Measurements from ENCODE around the gene ERFL. TPM values are rescaled to one million over a fixed set of nuclear protein-coding genes. Genes with fewer than 3 reads are reported as not detected.

ERFL gene
- total RNA-seq, 2 donors from 2014 or later: 0.36 to 1.9 TPM

DNA sequence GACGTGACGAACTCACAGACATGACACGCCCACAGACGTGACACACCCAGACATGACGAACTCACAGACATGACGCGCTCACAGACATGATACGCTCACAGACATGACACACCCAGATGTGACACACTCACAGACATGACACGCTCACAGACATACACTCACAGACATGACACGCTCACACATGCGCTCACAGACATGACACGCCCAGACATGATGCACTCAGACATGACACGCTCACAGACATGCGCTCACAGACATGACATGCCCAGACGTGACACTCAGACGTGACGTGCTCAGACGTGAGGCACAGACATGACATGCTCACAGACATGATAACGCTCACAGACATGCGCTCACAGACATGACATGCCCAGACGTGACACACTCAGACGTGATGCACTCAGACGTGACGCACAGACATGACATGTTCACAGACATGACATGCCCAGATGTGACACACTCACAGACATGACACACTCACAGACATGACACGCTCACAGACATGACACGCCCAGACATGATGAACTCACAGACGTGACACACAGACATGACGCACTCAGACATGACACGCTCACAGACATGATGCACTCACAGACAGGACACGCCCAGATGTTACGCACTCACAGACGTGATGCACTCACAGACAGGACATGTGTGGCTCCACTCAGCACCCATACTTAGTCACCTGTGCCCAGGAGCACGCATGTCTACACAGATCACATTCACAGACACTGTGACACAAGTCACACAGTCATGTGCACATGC lies 8.1 kb downstream of the ERFL start:
- H3K9me3 ChIP-seq: no peaks in the 10 kb centered on the region
- H3K27me3 ChIP-seq (replicated peaks; ENCODE audit: insufficient read depth): peaks cover 14% of the 10 kb centered on the region
- H3K4me1 ChIP-seq (replicated peaks): no peaks in the 10 kb centered on the region
- WGBS: 87% methylated on average over 33 of the region's 33 CpGs
- TF ChIP-seq POLR2AphosphoS5 (IDR thresholded peaks at IDR 0.05) (no peak), CTCF (IDR thresholded peaks at IDR 0.05) (no peak), POLR2A (IDR thresholded peaks at IDR 0.05) (no peak)
- no peak overlapping the region for H3K27ac ChIP-seq
- H3K36me3 ChIP-seq: no peaks in the 10 kb centered on the region
- H3K4me3 ChIP-seq: no peak overlapping the region
- intact Hi-C loops (cut with DNase I): no loop called here
- DNase-seq (ENCODE audit: low spot score): no peak

DNA sequence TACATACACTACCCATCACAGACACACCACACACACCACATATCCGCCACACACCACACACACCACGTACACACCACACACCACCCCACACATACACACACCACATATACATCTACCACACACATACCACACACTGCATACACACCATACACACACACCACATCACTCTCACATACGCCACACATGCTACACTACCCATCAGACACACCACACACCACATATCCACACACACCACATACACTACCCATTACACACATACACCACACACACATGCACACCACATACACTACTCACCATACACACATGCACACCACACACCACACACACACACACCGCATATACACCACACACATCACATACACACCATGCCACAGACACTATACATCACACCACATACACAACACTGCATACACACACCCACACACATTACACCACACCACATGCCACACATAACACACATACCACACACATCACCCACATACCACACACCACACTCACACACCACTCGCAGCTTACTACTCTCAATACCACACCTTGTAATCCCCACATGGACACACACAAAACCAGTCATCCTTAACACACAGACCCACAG lies 9.5 kb downstream of the ERFL start:
- no peaks in the 10 kb centered on the region for H3K4me1 ChIP-seq (replicated peaks)
- intact Hi-C loops (cut with DNase I): no loop called here
- H3K27ac ChIP-seq: no peak overlapping the region
- DNase-seq (ENCODE audit: low spot score): no peak
- no peak overlapping the region for H3K4me3 ChIP-seq
- H3K9me3 ChIP-seq: no peaks in the 10 kb centered on the region
- H3K27me3 ChIP-seq (replicated peaks; ENCODE audit: insufficient read depth): peaks cover 16% of the 10 kb centered on the region
- WGBS: 93% methylated on average over 5 of the region's 5 CpGs
- H3K36me3 ChIP-seq: no peaks in the 10 kb centered on the region
- TF ChIP-seq POLR2A (IDR thresholded peaks at IDR 0.05) (no peak), CTCF (IDR thresholded peaks at IDR 0.05) (no peak), POLR2AphosphoS5 (IDR thresholded peaks at IDR 0.05) (no peak)

- no peaks in the 10 kb centered on the region for H3K36me3 ChIP-seq
- WGBS: 82% methylated on average over 6 of the region's 6 CpGs
- H3K27me3 ChIP-seq (replicated peaks; ENCODE audit: insufficient read depth): peaks cover 23% of the 10 kb centered on the region
- no peak overlapping the region for H3K4me3 ChIP-seq
- no peak for TF ChIP-seq CTCF (IDR thresholded peaks at IDR 0.05)
- no peak for TF ChIP-seq POLR2A (IDR thresholded peaks at IDR 0.05)
- no peak for DNase-seq (ENCODE audit: low spot score)
- intact Hi-C loops (cut with DNase I): no loop called here
- no peaks in the 10 kb centered on the region for H3K4me1 ChIP-seq (replicated peaks)
- H3K27ac ChIP-seq: no peak overlapping the region
- no peaks in the 10 kb centered on the region for H3K9me3 ChIP-seq
Observed at GRCh38 chr19:41918095-41918494, 10.2 kb downstream of the ERFL start.

DNA sequence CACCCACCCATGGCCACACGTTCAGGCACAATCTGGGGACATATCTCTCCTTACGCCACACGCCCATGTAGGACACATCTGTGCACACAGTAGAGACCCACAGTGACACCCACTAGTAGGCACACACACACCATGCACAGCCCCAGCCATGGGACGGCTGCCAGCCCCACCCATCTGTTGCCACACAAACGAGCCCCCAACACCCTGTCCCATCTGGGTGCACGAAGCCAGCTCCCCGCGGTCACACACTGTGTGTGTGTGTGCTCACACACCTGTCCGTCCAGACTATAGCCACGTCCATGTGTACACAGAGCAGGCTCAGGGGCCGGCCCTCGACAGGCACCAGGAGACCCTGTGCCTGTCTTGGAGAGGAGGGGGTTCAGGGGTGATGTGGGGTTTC lies 10.6 kb downstream of the ERFL start:
- H3K36me3 ChIP-seq: no peaks in the 10 kb centered on the region
- no peaks in the 10 kb centered on the region for H3K9me3 ChIP-seq
- H3K27me3 ChIP-seq (replicated peaks; ENCODE audit: insufficient read depth): peaks cover 23% of the 10 kb centered on the region
- no peak overlapping the region for H3K4me3 ChIP-seq
- intact Hi-C loops (cut with DNase I): no loop called here
- 56% methylated on average over 12 of the region's 12 CpGs for WGBS
- DNase-seq (ENCODE audit: low spot score): no peak
- no peak for TF ChIP-seq POLR2AphosphoS5 (IDR thresholded peaks at IDR 0.05)
- TF ChIP-seq POLR2A (IDR thresholded peaks at IDR 0.05): no peak
- no peak for TF ChIP-seq CTCF (IDR thresholded peaks at IDR 0.05)
- no peaks in the 10 kb centered on the region for H3K4me1 ChIP-seq (replicated peaks)
- H3K27ac ChIP-seq: no peak overlapping the region

Data from prostate gland (tissue), 2 donors.